OCI-LY7 (cell line): ENCODE data around the gene PELI2. TPM values are rescaled to one million over a fixed set of nuclear protein-coding genes. Genes with fewer than 3 reads are reported as not detected.

Source experiments
- BruUV-seq: library from RNA; stranded (reverse); fragments of 400-500 nt; replicated peaks from 2 replicates; lab custom pipeline; 2021; lab: Mats Ljungman, UMichigan
- CTCF ChIA-PET: fragments of 300-600 bp; sonication (Branson Sonifier 250); formaldehyde crosslinking; loops from one replicate; lab custom pipeline; 2022; ENCODE audit warnings: antibody characterized with exemption; ENCODE audit not compliant: unreplicated experiment; lab: Charles Lee
- POLR2A ChIA-PET: fragments of 300-600 bp; sonication (Branson Sonifier 250); formaldehyde crosslinking; loops from one replicate; lab custom pipeline; 2022; ENCODE audit warnings: antibody characterized with exemption; lab: Charles Lee
- DNase-seq: peaks from one replicate; pipeline ENCODE4 v3.0.0-alpha.2; 2015; ENCODE audit warnings: low spot score
- H2AFZ ChIP-seq: fragments of 200-600 bp; sonication (generic), shearing (Covaris generic); 2 replicates; pipeline ENCODE4 v1.6.1; 2014; ENCODE audit warnings: mild to moderate bottlenecking, antibody characterized with exemption, low read length, moderate library complexity
- H3K27ac ChIP-seq: fragments of 200-600 bp; sonication (generic); 2 replicates; pipeline ENCODE4 v1.5.1; 2014; ENCODE audit warnings: mixed run types, low read depth, mild to moderate bottlenecking, moderate library complexity, low read length, inconsistent platforms; ENCODE audit not compliant: poor library complexity, severe bottlenecking
- H3K36me3 ChIP-seq: fragments of 200-600 bp; sonication (generic); 2 replicates; pipeline ENCODE4 v1.6.1; 2014; ENCODE audit warnings: mild to moderate bottlenecking, antibody characterized with exemption, low read length, moderate library complexity, mixed read lengths; ENCODE audit not compliant: insufficient read depth
- H3K4me1 ChIP-seq: fragments of 200-600 bp; sonication (generic); 2 replicates; pipeline ENCODE4 v1.5.1; 2014; ENCODE audit warnings: mild to moderate bottlenecking, low read length; ENCODE audit not compliant: insufficient read depth, poor library complexity, severe bottlenecking
- H3K4me2 ChIP-seq: fragments of 200-600 bp; sonication (generic); 2 replicates; pipeline ENCODE4 v1.6.1; 2014; ENCODE audit warnings: mild to moderate bottlenecking, low read length
- H3K4me3 ChIP-seq: fragments of 200-600 bp; sonication (generic); 2 replicates; pipeline ENCODE4 v1.5.1; 2014; ENCODE audit warnings: mild to moderate bottlenecking, low read depth, low read length; ENCODE audit not compliant: poor library complexity, severe bottlenecking
- H3K79me2 ChIP-seq: fragments of 200-600 bp; sonication (generic); 2 replicates; pipeline ENCODE4 v1.6.1; 2016; ENCODE audit warnings: low read depth, mild to moderate bottlenecking, low read length, moderate library complexity, mixed read lengths; ENCODE audit not compliant: insufficient read depth
- H3K9me2 ChIP-seq: fragments of 200-600 bp; sonication (generic); 2 replicates; pipeline ENCODE4 v1.6.1; 2016; ENCODE audit warnings: mild to moderate bottlenecking, low read length, mixed read lengths; ENCODE audit not compliant: insufficient read depth
- H3K9me3 ChIP-seq: fragments of 200-600 bp; sonication (generic); 2 replicates; pipeline ENCODE4 v1.6.1; 2014; ENCODE audit warnings: mild to moderate bottlenecking, mixed run types, low read length, mixed read lengths
- H4K20me1 ChIP-seq: fragments of 200-600 bp; sonication (generic); 2 replicates; pipeline ENCODE4 v1.6.1; 2014; ENCODE audit warnings: mild to moderate bottlenecking, antibody characterized with exemption, low read length, moderate library complexity, mixed read lengths; ENCODE audit not compliant: insufficient read depth
- CTCF ChIP-seq: fragments of 200-600 bp; sonication (generic); conservative IDR thresholded peaks from 2 replicates; pipeline ENCODE4 v1.5.1; 2014; ENCODE audit warnings: mild to moderate bottlenecking, antibody characterized with exemption, low read length, moderate library complexity, mixed read lengths
- EZH2phosphoT487 ChIP-seq: fragments of 200-600 bp; sonication (generic); IDR thresholded peaks from 2 replicates; pipeline ENCODE4 v1.6.1; 2018; ENCODE audit warnings: low read depth, borderline replicate concordance, mild to moderate bottlenecking, mixed run types, antibody characterized with exemption, low read length, moderate library complexity, mixed read lengths
- intact Hi-C: fragments of 100-400 bp; cut with micrococcal nuclease; formaldehyde crosslinking; loops from one replicate; pipeline ENCODE4 v1.10.0; 2022; ENCODE audit not compliant: unreplicated experiment
- total RNA-seq, 2 experiments: library from RNA; depleted of rRNA in 1 of 2; stranded (reverse); fragments of >200 nt in 1 of 2; shearing (Covaris generic) in 1 of 2; gene quantifications; 2 replicates each; pipeline ENCODE4 v1.2.3, GENCODE V29; 2014 to 2022

Gene PELI2
- total RNA-seq, 2 experiments from 2014 or later, result 2.8 to 3.8 TPM

- POLR2A ChIA-PET, result no interaction called here
- no TSS peak for BruUV-seq
- no peak overlapping the region for H3K27ac ChIP-seq
- no peaks in the 10 kb centered on the region for H3K9me2 ChIP-seq
- no peaks in the 10 kb centered on the region for H3K4me1 ChIP-seq
- TF ChIP-seq EZH2phosphoT487 (no peak), CTCF (no peak)
- no peaks in the 10 kb centered on the region for H4K20me1 ChIP-seq
- intact Hi-C loops, result no loop called here
- CTCF ChIA-PET, result no interaction called here
- DNase-seq, result no peak
- H3K36me3 ChIP-seq, result no peaks in the 10 kb centered on the region
- H3K4me2 ChIP-seq, result no peak overlapping the region
- H3K9me3 ChIP-seq, result no peaks in the 10 kb centered on the region
- no peak overlapping the region for H2AFZ ChIP-seq
- no peaks in the 10 kb centered on the region for H3K79me2 ChIP-seq
- no peak overlapping the region for H3K4me3 ChIP-seq
Observed at GRCh38 chr14:56133547-56133946, 15.3 kb downstream of the PELI2 start.

- TF ChIP-seq EZH2phosphoT487 (no peak), CTCF (no peak)
- H3K27ac ChIP-seq, result no peak overlapping the region
- no peaks in the 10 kb centered on the region; the same call in 1 of the 2 replicates for H4K20me1 ChIP-seq
- no peaks in the 10 kb centered on the region for H3K4me1 ChIP-seq
- POLR2A ChIA-PET, result interaction anchor here (0.9 kb wide), 1 partner anchor 18 kb away, joined by 3 read pairs; no protein-coding TSS in a partner anchor
- H3K4me2 ChIP-seq, result no peak overlapping the region
- no TSS peak for BruUV-seq
- intact Hi-C loops, result no loop called here
- no peaks in the 10 kb centered on the region for H3K9me2 ChIP-seq
- no peaks in the 10 kb centered on the region for H3K36me3 ChIP-seq
- H3K4me3 ChIP-seq, result no peak overlapping the region
- CTCF ChIA-PET, result no interaction called here
- no peak for DNase-seq
- H2AFZ ChIP-seq, result no peak overlapping the region
- no peaks in the 10 kb centered on the region for H3K9me3 ChIP-seq
- H3K79me2 ChIP-seq, result no peaks in the 10 kb centered on the region
Observed at GRCh38 chr14:56135001-56135400, 16.8 kb downstream of the PELI2 start.

GRCh38 chr14:56135668-56136067 is 17.5 kb downstream of the PELI2 start:
- DNase-seq, result no peak
- Histone ChIP-seq H3K4me1 (no peaks in the 10 kb centered on the region), H3K27ac (no peak overlapping the region), H3K4me3 (no peak overlapping the region), H3K9me2 (no peaks in the 10 kb centered on the region; the same call in 1 of the 2 replicates), H3K9me3 (no peaks in the 10 kb centered on the region), H3K36me3 (no peaks in the 10 kb centered on the region), H3K79me2 (no peaks in the 10 kb centered on the region), H4K20me1 (no peaks in the 10 kb centered on the region; the same call in 1 of the 2 replicates), H2AFZ (no peak overlapping the region), H3K4me2 (no peak overlapping the region)
- BruUV-seq, result no TSS peak
- no peak for TF ChIP-seq CTCF
- no peak for TF ChIP-seq EZH2phosphoT487
- POLR2A ChIA-PET, result interaction anchor here (0.9 kb wide), 1 partner anchor 17 kb away, joined by 3 read pairs; no protein-coding TSS in a partner anchor
- CTCF ChIA-PET, result no interaction called here
- intact Hi-C loops, result no loop called here
